ENCODE data around the gene RAD51AP1. TPM values are rescaled to one million over a fixed set of nuclear protein-coding genes. Genes with fewer than 3 reads are reported as not detected.

Gene RAD51AP1
- total and polyA plus RNA-seq, 8 donors: 7.5 to 41.3 (median 25.4) TPM

DNA sequence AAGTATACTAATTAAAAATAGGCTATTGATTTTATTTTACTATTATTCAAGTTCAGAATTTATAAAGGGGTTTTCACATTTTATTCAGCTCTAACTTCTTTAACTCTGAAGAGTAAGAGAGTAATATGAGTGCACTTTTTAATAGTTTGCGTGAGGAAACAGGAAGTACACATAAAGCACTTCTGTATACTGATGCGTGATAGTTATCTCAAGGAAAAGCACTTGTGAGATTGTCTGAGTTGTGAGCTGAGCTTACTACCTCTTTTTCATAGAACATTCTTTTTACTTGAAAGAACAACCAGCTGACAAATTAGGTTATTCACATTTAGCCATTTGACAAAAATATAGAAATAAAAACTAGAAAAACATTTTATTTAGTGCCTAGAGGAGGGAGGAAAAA lies 1.9 kb downstream of the RAD51AP1 start:
- Histone ChIP-seq H3K4me3 (no peak overlapping the region), H3K4me1 (peaks cover 9 to 28% of the 10 kb centered on the region in 2 donors), H3K27ac (no peak overlapping the region), H3K27me3 (no peaks in the 10 kb centered on the region), H3K9me3 (no peaks in the 10 kb centered on the region), H3K36me3 (peaks cover 0 to 4% of the 10 kb centered on the region in 2 donors)
- intact Hi-C loops (cut with DNase I): no loop called here
- ATAC-seq (no peak), DNase-seq (no peak)
- TF ChIP-seq, protein P1, sequence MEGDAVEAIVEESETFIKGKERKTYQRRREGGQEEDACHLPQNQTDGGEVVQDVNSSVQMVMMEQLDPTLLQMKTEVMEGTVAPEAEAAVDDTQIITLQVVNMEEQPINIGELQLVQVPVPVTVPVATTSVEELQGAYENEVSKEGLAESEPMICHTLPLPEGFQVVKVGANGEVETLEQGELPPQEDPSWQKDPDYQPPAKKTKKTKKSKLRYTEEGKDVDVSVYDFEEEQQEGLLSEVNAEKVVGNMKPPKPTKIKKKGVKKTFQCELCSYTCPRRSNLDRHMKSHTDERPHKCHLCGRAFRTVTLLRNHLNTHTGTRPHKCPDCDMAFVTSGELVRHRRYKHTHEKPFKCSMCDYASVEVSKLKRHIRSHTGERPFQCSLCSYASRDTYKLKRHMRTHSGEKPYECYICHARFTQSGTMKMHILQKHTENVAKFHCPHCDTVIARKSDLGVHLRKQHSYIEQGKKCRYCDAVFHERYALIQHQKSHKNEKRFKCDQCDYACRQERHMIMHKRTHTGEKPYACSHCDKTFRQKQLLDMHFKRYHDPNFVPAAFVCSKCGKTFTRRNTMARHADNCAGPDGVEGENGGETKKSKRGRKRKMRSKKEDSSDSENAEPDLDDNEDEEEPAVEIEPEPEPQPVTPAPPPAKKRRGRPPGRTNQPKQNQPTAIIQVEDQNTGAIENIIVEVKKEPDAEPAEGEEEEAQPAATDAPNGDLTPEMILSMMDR (IDR thresholded peaks at IDR 0.05): no peak

DNA sequence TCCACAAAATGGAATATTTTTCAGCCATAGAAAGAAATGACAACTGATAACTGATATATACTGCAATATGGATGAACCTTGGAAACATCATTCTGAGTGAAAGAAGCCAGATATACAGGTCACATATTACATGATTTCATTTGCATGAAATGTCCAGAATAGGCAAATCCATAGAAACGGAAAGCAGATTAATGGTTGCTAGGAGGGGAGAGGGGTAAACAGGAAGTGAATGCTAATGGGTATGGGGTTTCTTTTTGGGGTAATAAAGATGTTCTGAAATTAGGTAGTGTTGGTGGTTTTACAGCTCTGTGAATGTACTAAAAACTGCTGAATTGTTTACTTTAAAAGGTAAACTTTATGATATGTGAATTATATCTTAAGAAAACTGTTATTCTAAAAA lies 6.5 kb downstream of the RAD51AP1 start:
- no peak overlapping the region for H3K27ac ChIP-seq
- TF ChIP-seq, protein P1 (IDR thresholded peaks at IDR 0.05): no peak
- H3K36me3 ChIP-seq: peaks cover 0 to 5% of the 10 kb centered on the region in 2 donors
- H3K27me3 ChIP-seq: no peaks in the 10 kb centered on the region
- intact Hi-C loops (cut with DNase I): no loop called here
- ATAC-seq (no peak), DNase-seq (no peak)
- no peaks in the 10 kb centered on the region for H3K9me3 ChIP-seq
- H3K4me1 ChIP-seq: peaks cover 0 to 4% of the 10 kb centered on the region in 2 donors
- no peak overlapping the region for H3K4me3 ChIP-seq

DNA sequence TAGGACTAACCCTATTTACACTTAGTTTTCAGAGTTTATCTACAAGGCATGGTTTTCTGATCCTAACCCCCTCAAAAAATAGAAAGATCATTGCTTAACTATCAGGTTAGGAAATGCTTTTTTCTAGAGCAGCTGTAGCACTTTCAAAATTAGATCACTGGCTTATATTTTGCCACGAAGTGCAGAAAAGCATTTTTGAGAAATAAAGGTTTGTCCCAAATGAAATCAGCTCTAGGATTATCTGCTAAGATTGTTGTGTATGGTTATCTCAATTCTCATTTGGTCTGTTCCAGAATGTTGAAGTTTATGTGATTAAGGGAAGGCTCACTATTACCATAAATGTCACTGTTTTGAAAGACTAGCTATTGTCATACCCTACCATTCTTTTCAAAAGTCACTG lies 13.5 kb downstream of the RAD51AP1 start:
- no peaks in the 10 kb centered on the region for H3K9me3 ChIP-seq
- H3K4me3 ChIP-seq: no peak overlapping the region
- no peaks in the 10 kb centered on the region for H3K27me3 ChIP-seq
- intact Hi-C loops (cut with DNase I): no loop called here
- H3K4me1 ChIP-seq: no peaks in the 10 kb centered on the region
- TF ChIP-seq, protein P1 (IDR thresholded peaks at IDR 0.05): no peak
- no peak for DNase-seq
- no peak overlapping the region for H3K27ac ChIP-seq
- no peak for ATAC-seq
- peaks cover 0 to 12% of the 10 kb centered on the region in 2 donors for H3K36me3 ChIP-seq

DNA sequence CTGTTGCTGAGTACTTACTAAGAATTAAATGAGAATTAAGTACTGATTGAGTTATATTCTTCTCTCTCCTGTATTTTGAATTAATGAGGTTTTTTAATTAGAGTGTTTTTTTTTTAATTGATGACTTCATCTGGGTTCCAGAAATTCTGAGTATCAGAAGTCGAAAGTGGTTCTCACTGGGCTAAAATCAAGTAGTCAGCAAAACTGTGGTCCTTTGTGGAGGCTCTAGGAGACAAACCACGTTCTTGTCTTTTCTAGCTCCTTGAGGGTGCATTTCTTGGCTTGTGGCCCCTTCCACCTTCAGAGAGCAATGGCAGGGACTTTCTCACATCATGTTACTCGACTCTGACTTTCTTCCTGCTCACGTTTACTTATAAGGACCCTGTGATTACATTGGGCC lies 15.3 kb downstream of the RAD51AP1 start:
- H3K4me1 ChIP-seq: no peaks in the 10 kb centered on the region
- no peak overlapping the region for H3K27ac ChIP-seq
- H3K4me3 ChIP-seq: no peak overlapping the region
- H3K9me3 ChIP-seq: no peaks in the 10 kb centered on the region
- H3K36me3 ChIP-seq: peaks cover 0 to 15% of the 10 kb centered on the region in 2 donors
- DNase-seq (no peak), ATAC-seq (no peak)
- TF ChIP-seq, protein P1 (IDR thresholded peaks at IDR 0.05): no peak
- intact Hi-C loops (cut with DNase I): no loop called here
- H3K27me3 ChIP-seq: no peaks in the 10 kb centered on the region

DNA sequence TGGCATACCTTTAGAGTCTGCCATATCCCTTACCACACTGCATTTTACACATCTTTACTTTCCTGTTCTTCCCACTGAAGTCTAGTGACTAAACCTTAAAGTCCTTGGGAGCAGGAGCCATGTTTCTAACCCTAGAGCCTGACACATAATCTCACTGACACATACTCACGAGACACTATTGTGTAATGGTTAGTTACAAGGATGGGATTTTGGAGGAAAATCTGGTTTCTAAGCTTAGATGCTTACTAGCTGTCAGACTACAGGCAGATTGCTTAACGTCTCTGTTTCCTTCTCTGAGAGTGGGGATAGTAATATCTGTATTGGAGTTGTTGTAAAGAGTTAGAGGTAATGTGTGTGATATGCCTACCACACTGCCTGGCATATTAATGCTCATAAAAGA lies 17.1 kb downstream of the RAD51AP1 start:
- intact Hi-C loops (cut with DNase I): no loop called here
- peak overlapping the region in 1 of 2 donors; percentile 39 for H3K27ac ChIP-seq
- TF ChIP-seq, protein P1 (IDR thresholded peaks at IDR 0.05): no peak
- peaks cover 0 to 4% of the 10 kb centered on the region in 2 donors for H3K36me3 ChIP-seq
- no peaks in the 10 kb centered on the region for H3K27me3 ChIP-seq
- no peaks in the 10 kb centered on the region for H3K4me1 ChIP-seq
- DNase-seq (no peak), ATAC-seq (peak; percentile 16)
- no peaks in the 10 kb centered on the region for H3K9me3 ChIP-seq
- no peak overlapping the region for H3K4me3 ChIP-seq
